B cell (primary cell): ENCODE measurements around the gene FAM78B. TPM values are rescaled to one million over a fixed set of nuclear protein-coding genes. Genes with fewer than 3 reads are reported as not detected.

Source experiments
- ATAC-seq: fragments of 200-7000 bp; cut with Tn5 transposase; one replicate; pipeline ENCODE4 v1.10.0; 2021; ENCODE audit warnings: low read depth, mild to moderate bottlenecking, moderate number of reproducible peaks, moderate library complexity
- CTCF ChIA-PET: fragments of 350-600 bp; sonication (Branson Sonifier 250); formaldehyde crosslinking; loops from one replicate; lab custom pipeline; 2021; ENCODE audit warnings: antibody characterized with exemption, inconsistent platforms; lab: Charles Lee
- POLR2A ChIA-PET: fragments of 350-600 bp; sonication (Branson Sonifier 250); formaldehyde crosslinking; loops from one replicate; lab custom pipeline; 2021; ENCODE audit warnings: antibody characterized with exemption; lab: Charles Lee
- DNase-seq: peaks from one replicate; pipeline ENCODE4 v3.0.0; 2013
- H2AFZ ChIP-seq: 2 replicates; pipeline ENCODE4 v1.6.1; 2012; ENCODE audit warnings: mild to moderate bottlenecking, low read depth, low read length; ENCODE audit not compliant: insufficient read depth, poor library complexity, severe bottlenecking
- H3K27ac ChIP-seq, 2 donors: 1 replicate in 1 of 2; 2 replicates in 1 of 2; pipeline ENCODE4 v1.5.1; 2012 to 2013; ENCODE audit warnings: low read length in 2 of 2, mild to moderate bottlenecking in 2 of 2, moderate library complexity in 1 of 2
- H3K27me3 ChIP-seq, 4 experiments: fragments of 200-600 bp in 1 of 4; sonication (generic) in 1 of 4; replicated peaks in 1 of 4; 1 replicate in 2 of 4; 2 replicates in 2 of 4; pipeline versions ENCODE4 v1.6.1 to v1.7.0; 2013 to 2016; ENCODE audit warnings: low read length in 3 of 4, mild to moderate bottlenecking in 2 of 4, mixed read lengths in 1 of 4, moderate library complexity in 1 of 4; ENCODE audit not compliant: insufficient read depth in 4 of 4, control insufficient read depth in 3 of 4; ENCODE audit errors: control extremely low read depth in 1 of 4
- H3K36me3 ChIP-seq, 2 experiments: replicated peaks in 1 of 2; 1 replicate in 1 of 2; 2 replicates in 1 of 2; pipeline versions ENCODE4 v1.6.1 to v1.7.1; 2013; ENCODE audit warnings: low read length in 1 of 2; ENCODE audit not compliant: insufficient read depth in 2 of 2, control insufficient read depth in 1 of 2; ENCODE audit errors: control extremely low read depth in 1 of 2, extremely low read depth in 1 of 2
- H3K4me1 ChIP-seq, 2 donors: fragments of 200-600 bp in 1 of 2; sonication (generic) in 1 of 2; 1 replicate in 1 of 2; 2 replicates in 1 of 2; pipeline versions ENCODE4 v1.5.1 to v1.6.1; 2013 to 2017; ENCODE audit warnings: low read length in 2 of 2; ENCODE audit not compliant: control insufficient read depth in 2 of 2, insufficient read depth in 2 of 2
- H3K4me2 ChIP-seq: replicated peaks from 2 replicates; pipeline ENCODE3; 2012; ENCODE audit warnings: mild to moderate bottlenecking, low read depth, low read length; ENCODE audit not compliant: poor library complexity, severe bottlenecking
- H3K4me3 ChIP-seq, 5 experiments: fragments of 200-600 bp in 1 of 5; sonication (generic) in 1 of 5; 1 replicate in 3 of 5; 2 replicates in 2 of 5; pipeline versions ENCODE4 v1.5.1 to v1.7.0; 2011 to 2016; ENCODE audit warnings: low read length in 4 of 5, mild to moderate bottlenecking in 4 of 5, low read depth in 2 of 5, control low read depth in 1 of 5, moderate library complexity in 1 of 5; ENCODE audit not compliant: insufficient read depth in 1 of 5; ENCODE audit errors: control extremely low read depth in 1 of 5, extremely low read depth in 1 of 5
- H3K79me2 ChIP-seq: fragments of 200-600 bp; sonication (generic); one replicate; pipeline ENCODE4 v1.6.0; 2016; ENCODE audit warnings: low read length; ENCODE audit not compliant: control insufficient read depth, insufficient read depth
- H3K9ac ChIP-seq: fragments of 200-600 bp; sonication (generic); 2 replicates; pipeline ENCODE4 v1.6.1; 2017; ENCODE audit warnings: mild to moderate bottlenecking, low read length, moderate library complexity
- H3K9me3 ChIP-seq, 3 donors: one replicate each; pipeline versions ENCODE4 v1.6.1 to v1.7.1; 2013; ENCODE audit warnings: low read length in 2 of 3; ENCODE audit not compliant: control insufficient read depth in 2 of 3, insufficient read depth in 1 of 3; ENCODE audit errors: control extremely low read depth in 1 of 3
- H4K20me1 ChIP-seq: 2 replicates; pipeline ENCODE4 v1.6.0; 2012; ENCODE audit warnings: mild to moderate bottlenecking, low read length; ENCODE audit not compliant: insufficient read depth, control insufficient read depth, poor library complexity, severe bottlenecking
- H3K27ac Mint-ChIP-seq: one replicate; pipeline ENCODE4 v1.8.0; 2021; ENCODE audit warnings: mixed read lengths
- H3K27me3 Mint-ChIP-seq: one replicate; pipeline ENCODE4 v1.8.0; 2021; ENCODE audit warnings: mixed read lengths
- H3K4me1 Mint-ChIP-seq: one replicate; pipeline ENCODE4 v1.8.0; 2021; ENCODE audit warnings: mixed read lengths
- H3K4me3 Mint-ChIP-seq: one replicate; pipeline ENCODE4 v1.8.0; 2021; ENCODE audit warnings: mixed read lengths
- H3K9me3 Mint-ChIP-seq: one replicate; pipeline ENCODE4 v1.8.0; 2022; ENCODE audit warnings: mixed read lengths; ENCODE audit not compliant: insufficient read depth
- EZH2 ChIP-seq: IDR thresholded peaks from 2 replicates; pipeline ENCODE4 v1.6.1; 2012; ENCODE audit warnings: borderline replicate concordance, low read depth, mild to moderate bottlenecking, moderate library complexity, low read length; ENCODE audit not compliant: insufficient read depth, poor library complexity, severe bottlenecking
- WGBS: methylation state at CpG from one replicate; pipeline ENCODE4 v1.1.5; 2013; ENCODE audit warnings: missing lambda C conversion rate; ENCODE audit not compliant: insufficient coverage; 5-methylcytosine and 5-hydroxymethylcytosine counted together
- intact Hi-C: fragments of 100-400 bp; cut with micrococcal nuclease; formaldehyde crosslinking; loops from one replicate; pipeline ENCODE4 v1.10.0; 2022
- polyA minus RNA-seq: library from RNA; depleted of rRNA, polyadenylated mRNA; stranded (reverse); fragments of >200 nt; gene quantifications from 2 replicates; pipeline ENCODE4 v1.2.3, GENCODE V29; 2012
- polyA plus RNA-seq: library from polyadenylated mRNA; depleted of rRNA; stranded (reverse); fragments of >200 nt; gene quantifications from 2 replicates; pipeline ENCODE4 v1.2.3, GENCODE V29; 2012
- total RNA-seq, 2 donors: library from RNA; stranded (reverse); fragments of 120-200 nt in 1 of 2; gene quantifications; 1 replicate in 1 of 2; 2 replicates in 1 of 2; pipeline versions ENCODE4 v1.2.3 to v1.2.4, GENCODE V29; 2013 to 2022
- TF ChIP-seq, protein P1 (sequence below): fragments of 200-600 bp; IDR thresholded peaks from one replicate; pipeline ENCODE4 v1.8.0; 2022; ENCODE audit warnings: antibody characterized with exemption, mild to moderate bottlenecking

Gene FAM78B, protein sequence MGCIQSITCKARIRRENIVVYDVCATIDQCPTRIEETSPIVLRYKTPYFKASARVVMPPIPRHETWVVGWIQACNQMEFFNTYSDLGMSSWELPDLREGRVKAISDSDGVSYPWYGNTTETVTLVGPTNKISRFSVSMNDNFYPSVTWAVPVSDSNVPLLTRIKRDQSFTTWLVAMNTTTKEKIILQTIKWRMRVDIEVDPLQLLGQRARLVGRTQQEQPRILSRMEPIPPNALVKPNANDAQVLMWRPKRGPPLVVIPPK
- total RNA-seq: 0.46 and 0.81 TPM in 2 replicates
- 0.12 TPM for total RNA-seq (2013)
- polyA plus RNA-seq: 0.12 and 0.22 TPM in 2 replicates
- 0.26 and 0.36 TPM in 2 replicates for polyA minus RNA-seq

DNA sequence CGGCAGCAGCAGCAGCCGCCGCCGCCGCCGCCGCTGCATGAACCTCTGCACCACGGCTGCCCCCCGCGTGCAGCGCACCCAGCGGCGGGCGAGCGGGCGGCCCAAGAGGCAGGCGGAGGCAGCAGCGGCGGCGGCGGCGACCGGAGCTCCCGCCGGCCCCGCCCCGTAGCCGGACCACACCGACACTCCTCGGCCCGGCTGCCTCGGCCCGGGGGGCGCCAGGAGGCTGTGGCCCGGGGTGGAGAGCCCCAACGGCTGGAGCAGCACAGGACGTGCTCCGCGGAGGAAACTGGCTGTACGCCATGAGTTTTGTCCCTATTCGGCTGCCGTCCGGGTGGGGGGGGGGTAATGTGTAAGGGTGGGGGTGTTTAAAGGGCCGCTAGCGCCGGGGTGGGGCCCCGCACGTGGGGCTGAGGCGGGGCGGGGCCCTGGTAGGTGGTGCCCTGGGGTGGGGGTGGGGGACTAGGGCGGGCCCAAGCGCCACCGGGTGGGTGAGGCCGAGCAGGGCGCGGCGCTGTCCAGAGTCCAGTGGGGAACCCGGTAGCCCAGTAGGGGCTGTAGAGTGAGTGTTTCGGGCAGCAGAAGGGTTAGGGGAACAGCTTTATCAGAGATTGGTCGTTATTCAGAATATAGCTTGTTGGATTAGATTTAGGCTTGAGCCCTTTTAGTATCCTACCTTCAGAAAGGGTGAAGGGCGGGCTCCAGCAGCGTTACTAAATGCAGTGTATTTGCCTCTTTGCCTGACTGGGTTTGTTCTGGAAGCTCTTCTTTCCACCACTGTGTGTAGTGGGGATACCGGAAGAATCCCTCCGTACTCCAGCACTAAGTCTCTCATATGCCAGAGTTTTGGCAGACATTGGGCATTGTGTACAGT is at the start of gene FAM78B:
FAM78B (minus strand) TSS at position 304 of the 874 bp plus-strand sequence. CDS start 753 bp downstream, outside the sequence.
- H2AFZ ChIP-seq: peak within 1 kb of the TSS; percentile 69
- intact Hi-C loops: loop anchor here (10.0 kb wide), 2 partner anchors 328 to 772 kb away; no protein-coding TSS in a partner anchor
- peak within 1 kb of the TSS; percentile 34 for H3K27ac Mint-ChIP-seq

More for the DNA sequence above, at the start of gene FAM78B:
- Histone ChIP-seq H3K27me3 (peaks cover 0 to 29% (median 20%) of the 10 kb centered on the region in 4 experiments), H4K20me1 (no peaks in the 10 kb centered on the region), H3K36me3 (no peaks in the 10 kb centered on the region), H3K9me3 (peaks cover 0 to 5% (median 0%) of the 10 kb centered on the region in 3 donors), H3K4me1 (peaks cover 21 to 22% of the 10 kb centered on the region in 2 donors), H3K4me3 (peak within 1 kb of the TSS in 3 of 5 experiments; percentile 33 to 62 (median 55)), H3K4me2 (peak within 1 kb of the TSS; percentile 75), H3K9ac (peak within 1 kb of the TSS; percentile 57), H3K27ac (no peak within 1 kb of the TSS), H3K79me2 (no peaks in the 10 kb centered on the region)
- ATAC-seq (peak; percentile 80), DNase-seq (peak; percentile 77)
- CTCF ChIA-PET: interaction anchor here (1.0 kb wide), 1 partner anchor 40 kb away, joined by 3 read pairs; no protein-coding TSS in a partner anchor
- POLR2A ChIA-PET: interaction anchor here (0.5 kb wide), 1 partner anchor 1608 kb away, joined by 3 read pairs; the partner anchor contains the start of gene PBX1
- peak within 1 kb of the TSS; percentile 84 for H3K4me3 Mint-ChIP-seq
- H3K27me3 Mint-ChIP-seq: peaks cover 42% of the 10 kb centered on the region
- H3K4me1 Mint-ChIP-seq: peaks cover 22% of the 10 kb centered on the region
- 1% methylated on average over 59 of the region's 64 CpGs for WGBS
- no peak for TF ChIP-seq EZH2
- TF ChIP-seq, protein P1, sequence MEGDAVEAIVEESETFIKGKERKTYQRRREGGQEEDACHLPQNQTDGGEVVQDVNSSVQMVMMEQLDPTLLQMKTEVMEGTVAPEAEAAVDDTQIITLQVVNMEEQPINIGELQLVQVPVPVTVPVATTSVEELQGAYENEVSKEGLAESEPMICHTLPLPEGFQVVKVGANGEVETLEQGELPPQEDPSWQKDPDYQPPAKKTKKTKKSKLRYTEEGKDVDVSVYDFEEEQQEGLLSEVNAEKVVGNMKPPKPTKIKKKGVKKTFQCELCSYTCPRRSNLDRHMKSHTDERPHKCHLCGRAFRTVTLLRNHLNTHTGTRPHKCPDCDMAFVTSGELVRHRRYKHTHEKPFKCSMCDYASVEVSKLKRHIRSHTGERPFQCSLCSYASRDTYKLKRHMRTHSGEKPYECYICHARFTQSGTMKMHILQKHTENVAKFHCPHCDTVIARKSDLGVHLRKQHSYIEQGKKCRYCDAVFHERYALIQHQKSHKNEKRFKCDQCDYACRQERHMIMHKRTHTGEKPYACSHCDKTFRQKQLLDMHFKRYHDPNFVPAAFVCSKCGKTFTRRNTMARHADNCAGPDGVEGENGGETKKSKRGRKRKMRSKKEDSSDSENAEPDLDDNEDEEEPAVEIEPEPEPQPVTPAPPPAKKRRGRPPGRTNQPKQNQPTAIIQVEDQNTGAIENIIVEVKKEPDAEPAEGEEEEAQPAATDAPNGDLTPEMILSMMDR: no peak
- no peaks in the 10 kb centered on the region for H3K9me3 Mint-ChIP-seq
